ENCODE data around the gene PDLIM1. TPM values are rescaled to one million over a fixed set of nuclear protein-coding genes. Genes with fewer than 3 reads are reported as not detected.

Gene PDLIM1
- total and polyA plus RNA-seq, 9 of the 15 experiments (the other 6 are each of a cell fraction or from before 2014, with no cell fraction given) = 19.8 to 164 (median 39.1) TPM

- TF ChIP-seq REST (IDR thresholded peaks at IDR 0.05; ENCODE audit: borderline replicate concordance) = peak; percentile 47
- no peak for TF ChIP-seq REST (CRISPR knock-in tag; IDR thresholded peaks at IDR 0.05; ENCODE audit: low read depth)
- TF ChIP-seq TAF15 (IDR thresholded peaks at IDR 0.05; ENCODE audit: low read depth, low read length) = no peak
- TF ChIP-seq ZBTB12 (CRISPR knock-in tag; IDR thresholded peaks at IDR 0.05) = no peak
These were observed 48.1 kb downstream of the PDLIM1 start (continued) for GRCh38 chr10:95242581-95243317.

All from K562 (cell line).